NCI-H2107 treated with DMSO at 0.1 percent for 48 hours (cell line): ENCODE results near the gene TNK1.
"Not testable (repeated sequence)": the region's sequence is repeated elsewhere in the genome, so short reads cannot be mapped to it uniquely, and the experiment has no call there.

Experiments used
- DNase-seq: peaks from one replicate; lab custom pipeline; 2025; ENCODE audit not compliant: unreplicated experiment; lab: John Stamatoyannopoulos, UW

TNK1 gene

GRCh38 chr17:7380855-7381683 is at the start of gene TNK1:
Gene TNK1, plus strand, starts transcription at chr17:7381089. Its CDS starts 1,838 bp downstream, at chr17:7382927.
- no peak for DNase-seq

GRCh38 chr17:7332111-7332510 is 48.8 kb upstream of the TNK1 start:
- DNase-seq: no peak

GRCh38 chr17:7332600-7333069 is 48.3 kb upstream of the TNK1 start:
- DNase-seq: not testable (repeated sequence)

DNA sequence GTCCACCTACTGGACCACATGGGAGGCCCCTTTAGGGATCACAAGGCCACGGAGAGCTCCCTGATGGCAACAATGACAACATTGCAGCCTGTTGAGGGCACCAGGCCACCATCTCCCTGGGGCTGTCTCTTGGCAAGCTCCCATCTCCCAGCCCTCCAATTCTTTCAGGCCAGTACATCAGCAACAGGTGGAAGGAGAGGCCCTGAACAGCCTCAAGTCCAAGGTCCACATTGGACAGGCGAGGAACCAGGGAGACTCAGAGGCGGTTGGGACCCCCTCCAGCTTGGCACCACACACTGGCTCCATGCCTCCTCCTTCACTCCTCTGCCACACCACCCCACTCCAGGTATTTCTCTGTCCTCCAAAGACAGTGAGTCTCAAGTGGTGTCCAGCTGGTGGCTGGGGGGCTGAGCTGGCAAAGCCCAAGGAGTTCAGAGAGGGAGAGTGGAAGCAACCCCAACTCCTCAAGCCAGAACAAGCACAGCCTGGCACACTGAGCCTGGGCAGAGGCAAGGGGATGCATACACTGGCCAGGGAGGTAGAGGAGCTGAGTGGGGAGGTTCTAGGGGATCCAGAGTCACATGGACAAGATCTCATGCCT is 45.9 kb upstream of the TNK1 start:
- no peak for DNase-seq

DNA sequence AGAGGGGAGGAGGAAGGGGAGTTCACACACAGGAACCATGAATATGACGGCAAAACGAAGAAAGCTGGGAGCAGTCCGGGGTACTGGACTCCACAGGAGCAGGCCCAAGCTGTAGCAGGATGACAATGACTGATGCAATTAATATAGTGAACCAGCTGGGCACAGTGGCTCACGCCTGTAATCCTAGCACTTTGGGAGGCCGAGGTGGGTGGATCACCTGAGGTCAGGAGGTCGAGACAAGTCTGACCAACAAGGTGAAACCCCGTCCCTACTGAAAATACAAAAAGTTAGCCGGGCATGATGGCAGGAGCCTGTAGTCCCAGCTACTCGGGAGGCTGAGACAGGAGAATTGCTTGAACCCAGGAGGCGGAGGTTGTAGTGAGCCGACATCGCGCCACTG is 45.1 kb upstream of the TNK1 start:
- not testable (repeated sequence) for DNase-seq

DNA sequence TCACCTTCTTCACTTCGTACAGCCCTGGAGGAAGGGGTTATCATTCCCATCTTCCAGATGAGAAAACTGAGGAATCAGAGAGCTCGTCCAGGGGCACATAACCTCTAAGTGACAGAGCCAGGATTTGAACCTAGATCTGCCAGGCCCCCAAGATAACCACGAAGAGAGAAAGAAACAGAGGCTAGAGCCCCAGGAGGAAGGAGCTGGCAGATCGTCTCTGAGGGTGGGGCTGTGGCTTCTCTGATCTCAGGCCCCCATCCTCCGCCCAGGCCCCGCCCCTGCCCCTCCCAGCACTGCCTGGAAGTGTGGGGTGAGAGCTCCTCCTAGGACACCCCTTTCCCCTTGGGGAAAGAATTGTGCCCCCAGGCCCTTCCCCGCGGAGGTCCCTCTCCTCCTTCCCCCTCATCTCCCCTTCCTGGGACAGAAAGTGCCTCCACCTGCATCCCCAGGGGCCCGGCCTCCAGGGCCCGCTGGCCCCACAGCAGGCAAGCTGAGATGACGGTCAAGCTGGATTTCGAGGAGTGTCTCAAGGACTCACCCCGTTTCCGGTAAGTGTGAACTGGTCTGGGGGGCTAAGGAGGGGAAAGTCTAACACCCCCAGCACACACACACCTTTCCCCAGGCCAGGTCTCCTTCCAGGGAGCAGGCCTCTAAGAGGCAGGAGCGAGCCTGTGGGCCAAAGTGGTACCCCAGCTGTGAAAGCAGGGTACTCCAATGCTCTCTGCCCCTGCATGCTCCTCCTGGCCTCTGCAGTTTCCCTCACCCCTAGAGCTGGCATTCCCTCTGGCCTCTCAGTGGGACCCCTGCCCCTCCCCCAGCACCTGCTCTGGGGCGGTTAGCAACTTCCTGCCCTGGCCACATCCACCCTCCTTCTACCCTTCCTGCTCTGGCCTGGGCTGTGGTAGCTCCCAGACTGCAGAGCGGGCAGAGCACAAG is 44.4 kb upstream of the TNK1 start, which contains the start of gene ACAP1:
Gene ACAP1, plus strand, starts transcription at position 290 of the 936 bp plus-strand sequence. Its CDS starts 206 bp downstream, at position 496.
- no peak for DNase-seq

- DNase-seq: not testable (repeated sequence)
Measured at GRCh38 chr17:7337600-7337999, 43.3 kb upstream of the TNK1 start.

GRCh38 chr17:7340179-7340578 is 40.7 kb upstream of the TNK1 start:
- no peak for DNase-seq

DNA sequence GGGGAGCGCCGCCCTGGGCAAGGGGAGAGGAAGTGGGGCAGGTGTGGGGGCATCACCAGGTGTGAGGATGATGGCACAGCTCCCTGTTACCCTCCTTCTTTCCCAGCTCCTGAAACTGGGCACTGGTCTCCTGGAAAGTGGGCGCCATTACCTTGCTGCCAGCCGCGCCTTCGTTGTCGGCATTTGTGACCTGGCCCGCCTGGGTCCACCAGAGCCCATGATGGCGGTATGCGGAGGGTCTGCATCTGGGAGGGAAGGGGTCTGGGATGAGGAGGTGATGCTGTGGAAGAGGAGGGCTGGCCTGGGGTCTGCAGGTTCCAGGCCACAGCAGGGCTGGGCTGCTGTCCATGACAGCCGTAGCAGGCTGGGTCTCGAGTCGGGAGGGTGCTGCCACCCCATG is 39.0 kb upstream of the TNK1 start:
- no peak for DNase-seq

- DNase-seq: no peak
Measured at GRCh38 chr17:7343250-7343649, 37.6 kb upstream of the TNK1 start.

GRCh38 chr17:7346761-7347614 is 33.9 kb upstream of the TNK1 start:
- DNase-seq: no peak

- no peak for DNase-seq
Measured at GRCh38 chr17:7347630-7348477, 33.0 kb upstream of the TNK1 start.

DNA sequence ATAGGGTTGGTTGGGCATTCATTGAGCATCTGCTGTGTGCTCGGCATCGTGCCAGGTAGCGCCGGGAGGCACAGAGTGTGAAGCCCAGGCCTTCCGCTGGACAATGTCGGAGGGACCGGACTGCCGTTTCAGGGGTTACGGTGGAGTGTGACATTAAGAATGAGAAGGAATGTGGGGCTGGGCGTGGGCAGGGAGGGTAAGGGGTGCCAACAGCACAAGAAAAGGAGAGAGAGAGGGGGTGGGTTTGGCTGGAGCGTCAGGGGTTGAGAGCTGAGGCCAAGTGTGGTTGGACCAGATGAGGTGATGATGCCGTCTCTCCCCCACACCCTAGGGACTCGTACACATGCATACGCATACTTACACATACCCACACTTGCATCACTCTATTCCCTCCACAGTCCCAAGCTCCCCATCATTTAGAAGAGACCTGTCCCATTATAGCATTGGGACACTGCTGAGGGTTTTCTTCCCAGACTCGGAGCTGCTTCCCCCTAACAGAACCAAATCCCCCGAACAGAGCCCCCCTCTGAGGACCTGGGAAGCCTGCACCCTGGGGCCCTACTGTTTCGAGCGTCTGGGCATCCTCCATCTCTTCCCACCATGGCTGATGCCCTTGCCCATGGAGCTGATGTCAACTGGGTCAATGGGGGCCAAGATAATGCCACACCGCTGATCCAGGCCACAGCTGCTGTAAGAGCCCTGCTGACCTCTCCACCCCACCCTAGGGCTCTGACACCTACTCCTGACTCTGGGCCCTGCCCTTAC is 32.2 kb upstream of the TNK1 start:
- DNase-seq: no peak

DNA sequence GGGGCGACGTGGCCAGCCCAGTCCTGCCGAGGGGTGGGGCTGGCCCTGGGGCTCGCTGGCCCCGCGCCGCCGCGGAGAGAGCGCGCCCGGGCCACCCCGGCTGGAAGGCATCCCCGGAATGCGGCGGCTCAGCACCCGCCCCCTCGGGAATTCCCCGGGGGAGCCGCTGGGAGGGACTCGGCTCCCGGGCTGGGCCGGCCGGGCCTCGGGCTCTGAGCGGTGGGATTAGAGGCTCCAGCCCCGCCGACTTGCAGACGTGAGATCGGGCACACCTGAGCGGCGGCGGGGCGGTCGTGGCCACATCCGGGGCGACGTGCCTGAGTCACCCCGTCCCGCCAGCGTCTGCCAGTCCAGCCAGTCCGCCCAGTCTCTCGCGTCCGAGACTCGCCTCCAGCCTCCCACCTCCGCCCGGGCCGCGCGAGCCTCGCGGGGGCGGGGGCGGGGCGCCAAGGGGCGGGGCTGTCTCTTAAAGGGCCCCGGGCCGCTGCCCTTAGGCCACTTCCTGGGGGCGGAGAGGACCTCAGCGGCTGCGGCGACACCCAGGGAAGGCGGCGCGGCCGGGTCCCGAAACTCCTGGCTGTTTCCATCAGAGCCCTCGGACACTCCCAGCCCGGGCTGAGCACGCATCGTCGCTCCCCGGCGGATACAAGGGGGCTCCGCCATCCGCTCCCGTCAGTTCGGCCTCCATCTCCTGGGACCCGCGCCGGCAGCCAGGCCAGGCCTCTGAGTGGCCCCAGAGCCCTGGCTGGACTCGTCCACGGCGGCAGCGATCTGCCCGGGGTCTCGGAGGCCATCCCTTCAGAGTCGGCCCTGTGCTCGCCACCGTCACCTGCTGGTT is 29.0 kb upstream of the TNK1 start, which contains the start of gene KCTD11:
Gene KCTD11, plus strand, starts transcription at position 498 of the 838 bp plus-strand sequence.
- no peak for DNase-seq

DNA sequence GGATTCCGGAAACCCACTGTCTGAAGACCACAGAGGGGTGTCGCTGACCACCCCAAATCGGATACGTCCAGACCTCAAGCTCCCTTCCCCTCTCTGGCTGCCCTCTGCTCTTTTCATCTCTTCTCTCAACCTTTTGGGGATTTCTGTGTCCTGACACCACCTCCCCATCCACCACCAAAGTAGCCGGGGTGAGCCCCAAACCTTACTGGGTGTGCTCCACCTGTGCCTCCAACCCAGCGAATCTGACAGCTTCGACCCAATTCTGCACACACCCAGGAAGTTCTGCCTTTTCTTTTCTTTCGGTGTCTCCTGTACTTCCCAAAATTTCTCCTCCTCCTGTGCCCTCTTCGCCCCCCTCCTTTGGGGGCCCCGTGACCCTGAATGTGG is 28.4 kb upstream of the TNK1 start:
- DNase-seq: no peak

DNA sequence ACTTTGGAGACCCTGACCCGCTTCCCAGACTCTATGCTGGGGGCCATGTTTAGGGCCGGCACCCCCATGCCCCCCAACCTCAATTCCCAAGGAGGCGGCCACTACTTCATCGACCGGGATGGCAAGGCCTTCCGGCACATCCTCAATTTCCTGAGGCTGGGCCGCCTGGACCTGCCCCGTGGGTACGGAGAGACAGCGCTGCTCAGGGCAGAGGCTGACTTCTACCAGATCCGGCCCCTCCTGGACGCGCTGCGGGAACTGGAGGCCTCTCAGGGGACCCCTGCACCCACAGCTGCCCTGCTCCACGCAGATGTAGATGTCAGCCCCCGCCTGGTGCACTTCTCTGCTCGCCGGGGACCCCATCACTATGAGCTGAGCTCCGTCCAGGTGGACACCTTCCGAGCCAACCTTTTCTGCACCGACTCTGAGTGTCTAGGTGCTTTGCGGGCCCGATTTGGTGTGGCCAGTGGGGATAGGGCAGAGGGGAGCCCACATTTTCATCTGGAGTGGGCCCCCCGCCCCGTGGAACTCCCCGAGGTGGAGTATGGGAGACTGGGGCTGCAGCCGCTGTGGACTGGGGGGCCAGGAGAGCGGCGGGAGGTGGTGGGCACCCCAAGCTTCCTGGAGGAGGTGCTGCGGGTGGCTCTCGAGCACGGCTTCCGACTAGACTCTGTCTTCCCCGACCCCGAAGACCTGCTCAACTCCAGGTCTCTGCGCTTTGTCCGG is 27.8 kb upstream of the TNK1 start:
- no peak for DNase-seq

GRCh38 chr17:7354262-7354843 is 26.5 kb upstream of the TNK1 start:
- no peak for DNase-seq
